K562 (cell line): ENCODE results near the gene PIP5K1B. TPM values are rescaled to one million over a fixed set of nuclear protein-coding genes. Genes with fewer than 3 reads are reported as not detected.

Experiments
- ATAC-seq: fragments of 200-7000 bp; cut with Tn5 transposase; 3 replicates; pipeline ENCODE4 v1.9.1; 2020; ENCODE audit warnings: moderate library complexity
- BruUV-seq: library from RNA; stranded (reverse); fragments of 400-500 nt; replicated peaks from 2 replicates; lab custom pipeline; 2021; lab: Mats Ljungman, UMichigan
- CTCF ChIA-PET: fragments of 300-600 bp; formaldehyde crosslinking; extraction: SDS; loops from one replicate; lab custom pipeline; 2021; ENCODE audit warnings: low intra/inter-chr PET ratio; lab: Yijun Ruan, JAX
- POLR2A ChIA-PET: fragments of 300-600, 350-650 bp; sonication (Branson Sonifier 250); formaldehyde crosslinking; extraction: SDS; loops from one replicate; lab custom pipeline; 2021; ENCODE audit warnings: antibody characterized with exemption, inconsistent platforms; lab: Yijun Ruan, JAX
- DNase-seq, 4 experiments: peaks; one replicate each; pipeline versions ENCODE4 v3.0.0 to v3.0.0-alpha.2; 2011 to 2018; ENCODE audit warnings: low spot score in 3 of 4, mixed read lengths in 3 of 4; ENCODE audit errors: extremely low read depth in 1 of 4
- FAIRE-seq: peaks from 2 replicates; lab custom pipeline; 2011; peaks lifted over from hg19 to GRCh38; lab: Jason Lieb, UNC
- H2AFZ ChIP-seq: 2 replicates; pipeline ENCODE4 v1.6.0; 2011; ENCODE audit warnings: low read depth, low read length, control low read depth, inconsistent platforms
- H3K27ac ChIP-seq: fragments of 200-600 bp; 3 replicates; pipeline ENCODE4 v1.8.0; 2011; ENCODE audit warnings: low read depth, mild to moderate bottlenecking, control low read depth, inconsistent platforms, low read length, moderate library complexity, mixed read lengths; ENCODE audit errors: extremely low read depth
- H3K27me3 ChIP-seq, 2 experiments: fragments of 300-600 bp in 1 of 2; 2 replicates in 1 of 2; 3 replicates in 1 of 2; pipeline versions ENCODE4 v1.6.0 to v1.8.0; 2011; ENCODE audit warnings: inconsistent platforms in 2 of 2, low read length in 2 of 2, mild to moderate bottlenecking in 1 of 2, mixed read lengths in 1 of 2, moderate library complexity in 1 of 2; ENCODE audit not compliant: control insufficient read depth in 2 of 2, insufficient read depth in 2 of 2
- H3K36me3 ChIP-seq: fragments of 300-600 bp; 3 replicates; pipeline ENCODE4 v1.8.0; 2011; ENCODE audit warnings: mild to moderate bottlenecking, low read length, inconsistent platforms; ENCODE audit not compliant: control insufficient read depth, insufficient read depth
- H3K4me1 ChIP-seq, 2 experiments: fragments of 200-600 bp in 1 of 2; replicated peaks in 1 of 2; 2 replicates in 1 of 2; 3 replicates in 1 of 2; pipeline versions ENCODE4 v1.5.1 to v1.8.0; 2011; ENCODE audit warnings: inconsistent platforms in 2 of 2, low read length in 2 of 2, mild to moderate bottlenecking in 1 of 2, mixed read lengths in 1 of 2, moderate library complexity in 1 of 2; ENCODE audit not compliant: control insufficient read depth in 2 of 2, insufficient read depth in 2 of 2
- H3K4me2 ChIP-seq: 2 replicates; pipeline ENCODE4 v1.6.1; 2011; ENCODE audit warnings: low read length, control low read depth, inconsistent platforms, mixed read lengths; ENCODE audit not compliant: insufficient read depth
- H3K4me3 ChIP-seq: fragments of 200-600 bp; sonication (generic), shearing (Covaris generic); 2 replicates; pipeline ENCODE4 v1.5.1; 2016; ENCODE audit warnings: control low read depth, inconsistent platforms
- H3K79me2 ChIP-seq: fragments of 200-600 bp; 3 replicates; pipeline ENCODE4 v1.8.0; 2011; ENCODE audit warnings: low read length, inconsistent platforms; ENCODE audit not compliant: control insufficient read depth, insufficient read depth
- H3K9ac ChIP-seq, 2 experiments: 2 replicates each; pipeline versions ENCODE4 v1.6.0 to v1.6.1; 2011; ENCODE audit warnings: low read depth in 2 of 2, low read length in 2 of 2, control low read depth in 1 of 2, inconsistent platforms in 1 of 2, mild to moderate bottlenecking in 1 of 2, mixed read lengths in 1 of 2; ENCODE audit not compliant: insufficient read depth in 1 of 2
- H3K9me1 ChIP-seq: one replicate; pipeline ENCODE4 v1.6.0; 2011; ENCODE audit warnings: inconsistent platforms, mild to moderate bottlenecking, low read length, moderate library complexity; ENCODE audit not compliant: control insufficient read depth, insufficient read depth
- H3K9me3 ChIP-seq: replicated peaks from 2 replicates; pipeline ENCODE4 v1.5.1; 2011; ENCODE audit warnings: low read depth, low read length, inconsistent platforms; ENCODE audit not compliant: control insufficient read depth, insufficient read depth
- H4K20me1 ChIP-seq: replicated peaks from 2 replicates; pipeline ENCODE4 v1.6.1; 2011; ENCODE audit warnings: low read length, inconsistent platforms, mixed read lengths; ENCODE audit not compliant: control insufficient read depth, insufficient read depth
- ATF3 ChIP-seq, 2 experiments: fragments of 450-650 bp in 1 of 2; sonication (generic) in 1 of 2; formaldehyde crosslinking in 1 of 2; IDR thresholded peaks in 1 of 2; conservative IDR thresholded peaks in 1 of 2; 2 replicates each; pipeline versions ENCODE4 v1.6.1 to v1.8.1; 2016 to 2023; ENCODE audit warnings: mild to moderate bottlenecking in 2 of 2, moderate library complexity in 2 of 2, inconsistent platforms in 1 of 2, missing genetic modification reagents in 1 of 2
- CBFA2T2 ChIP-seq: fragments of 450-650 bp; conservative IDR thresholded peaks from 2 replicates; pipeline ENCODE4 v1.6.1; 2017; ENCODE audit warnings: mild to moderate bottlenecking
- CREB3L1 ChIP-seq: fragments of 450-650 bp; IDR thresholded peaks from 2 replicates; pipeline ENCODE4 v1.6.1; 2014; ENCODE audit warnings: low read depth, mild to moderate bottlenecking, moderate library complexity, borderline replicate concordance
- CUX1 ChIP-seq: fragments of 200-800 bp; sonication (Bioruptor generic); IDR thresholded peaks from 2 replicates; pipeline ENCODE4 v1.6.1; 2016; ENCODE audit warnings: missing genetic modification characterization, missing compliant biosample characterization
- FOSL1 ChIP-seq: fragments of 200-800 bp; sonication (Bioruptor generic); conservative IDR thresholded peaks from 2 replicates; pipeline ENCODE4 v1.6.1; 2016; ENCODE audit warnings: missing genetic modification characterization, missing compliant biosample characterization
- KDM2B ChIP-seq: fragments of 250-450 bp; sonication (Bioruptor Pico); IDR thresholded peaks from 2 replicates; pipeline ENCODE4 v1.8.0; 2021; ENCODE audit warnings: mild to moderate bottlenecking, moderate library complexity
- NKRF ChIP-seq: fragments of 450-650 bp; IDR thresholded peaks from 2 replicates; pipeline ENCODE4 v1.6.1; 2016; ENCODE audit warnings: borderline replicate concordance
- OTX1 ChIP-seq: fragments of 450-650 bp; formaldehyde crosslinking; IDR thresholded peaks from 2 replicates; pipeline ENCODE4 v1.4.0; 2022; ENCODE audit warnings: mild to moderate bottlenecking
- SRSF3 ChIP-seq: fragments of 200-400 bp; formaldehyde crosslinking; IDR thresholded peaks from 2 replicates; pipeline ENCODE4 v1.6.1; 2016; ENCODE audit warnings: mild to moderate bottlenecking, low read length, moderate library complexity; ENCODE audit not compliant: insufficient read depth
- ZNF23 ChIP-seq: fragments of 250-450 bp; sonication (Bioruptor Pico); IDR thresholded peaks from 2 replicates; pipeline ENCODE4 v1.4.0; 2020; ENCODE audit warnings: mild to moderate bottlenecking
- ZNF24 ChIP-seq: fragments of 450-650 bp; IDR thresholded peaks from 2 replicates; pipeline ENCODE4 v1.6.1; 2016
- ZSCAN29 ChIP-seq: fragments of 450-650 bp; IDR thresholded peaks from 2 replicates; pipeline ENCODE4 v1.6.1; 2017
- WGBS: fragments of 100-300 bp; shearing (Covaris generic); methylation state at CpG from one replicate; pipeline ENCODE4 v1.1.6; 2016; ENCODE audit warnings: low coverage, mixed read lengths; ENCODE audit not compliant: insufficient coverage; ENCODE audit errors: missing lambda C conversion rate; 5-methylcytosine and 5-hydroxymethylcytosine counted together
- in situ Hi-C: fragments of 300-500 bp; cut with MboI; formaldehyde crosslinking; loops from 4 replicates; pipeline ENCODE4 v1.15.0; 2018; ENCODE audit warnings: inconsistent platforms, mixed read lengths
- intact Hi-C: fragments of 100-400 bp; cut with micrococcal nuclease; formaldehyde crosslinking; loops from 2 replicates; pipeline ENCODE4 v1.14.2; 2022
- polyA plus RNA-seq, 8 experiments: library from polyadenylated mRNA; depleted of rRNA in 4 of 8; stranded (reverse) in 5 of 8; unstranded in 3 of 8; fragments of >200 nt; fragmentation: Nextera tagmentation in 2 of 8; fragmentation: Illumina TruSeq in 1 of 8; extraction: Ambion mirVana in 2 of 8; extraction: Trizol in 1 of 8; gene quantifications; 2 replicates each; pipeline versions ENCODE4 v1.2.1 to v1.2.3, GENCODE V29; 2011 to 2014; ENCODE audit warnings: inconsistent platforms in 1 of 8, missing spikeins in 1 of 8
- total RNA-seq, 7 experiments: library from RNA; depleted of rRNA in 6 of 7; stranded (reverse); fragments of >200 nt in 6 of 7; fragmentation: Illumina TruSeq in 2 of 7; extraction: Trizol in 2 of 7; gene quantifications; 2 replicates each; pipeline versions ENCODE4 v1.2.1 to v1.2.3, GENCODE V29; 2011 to 2021; ENCODE audit warnings: low replicate concordance in 1 of 7

The PIP5K1B gene
- total and polyA plus RNA-seq, 9 of the 15 experiments (the other 6 are each of a cell fraction or from before 2014, with no cell fraction given), result 3.1 to 12.9 (median 7.4) TPM

GRCh38 chr9:68869022-68869421, 164.0 kb downstream of the PIP5K1B start:
- H3K27me3 ChIP-seq, result no peaks in the 10 kb centered on the region
- DNase-seq (no peak), FAIRE-seq (no peak), ATAC-seq (no peak)
- H3K4me3 ChIP-seq, result no peak overlapping the region
- no peaks in the 10 kb centered on the region for H3K9me3 ChIP-seq
- H3K9ac ChIP-seq, result no peak overlapping the region
- intact Hi-C loops (loop anchor here (10.0 kb wide), 1 partner anchor 56 kb away; no protein-coding TSS in a partner anchor), in situ Hi-C loops (no loop called here)
- ChIA-PET CTCF (no interaction called here), POLR2A (no interaction called here)
- H3K4me1 ChIP-seq, result no peaks in the 10 kb centered on the region; a peak in 1 of 5 replicates
- no peak overlapping the region for H3K27ac ChIP-seq
- no peak overlapping the region for H2AFZ ChIP-seq
- WGBS, result 86% methylated on average over 3 of the region's 3 CpGs
- no TSS peak for BruUV-seq
- no peaks in the 10 kb centered on the region for H4K20me1 ChIP-seq
- no peaks in the 10 kb centered on the region for H3K9me1 ChIP-seq
- H3K79me2 ChIP-seq, result no peaks in the 10 kb centered on the region
- no peaks in the 10 kb centered on the region for H3K36me3 ChIP-seq
- no peak overlapping the region for H3K4me2 ChIP-seq
- no peak for TF ChIP-seq CBFA2T2
- TF ChIP-seq ZNF23 (CRISPR knock-in tag), result no peak
- TF ChIP-seq ATF3 (IDR thresholded peaks at IDR 0.05), result no peak
- TF ChIP-seq ATF3 (CRISPR knock-in tag; conservative IDR thresholded peaks at IDR 0.05), result no peak
- TF ChIP-seq FOSL1, result no peak
- no peak for TF ChIP-seq SRSF3
- TF ChIP-seq OTX1 (CRISPR knock-in tag), result no peak
- TF ChIP-seq KDM2B (CRISPR knock-in tag), result no peak
- TF ChIP-seq ZSCAN29, result no peak
- no peak for TF ChIP-seq NKRF
- TF ChIP-seq ZNF24, result no peak
- no peak for TF ChIP-seq CUX1 (CRISPR knock-in tag)
- no peak for TF ChIP-seq CREB3L1
